Hepatocyte (in vitro differentiated cells): ENCODE results near the gene ITPRID1.

Experiments
- CTCF ChIP-seq: fragments of 200-600 bp; sonication (generic); IDR thresholded peaks from 2 replicates; pipeline ENCODE4 v1.5.1; 2016; ENCODE audit warnings: antibody characterized with exemption, mild to moderate bottlenecking; ENCODE audit not compliant: poor library complexity
- EZH2 ChIP-seq: fragments of 200-600 bp; sonication (generic); IDR thresholded peaks from 2 replicates; pipeline ENCODE4 v1.6.1; 2016; ENCODE audit warnings: antibody characterized with exemption, mild to moderate bottlenecking, borderline replicate concordance

- TF ChIP-seq CTCF (no peak), EZH2 (no peak)
Observed at GRCh38 chr7:31707089-31707488, 193.2 kb downstream of the ITPRID1 start.
